Fibroblast of lung (primary cell): ENCODE measurements around the gene CES5A. TPM values are rescaled to one million over a fixed set of nuclear protein-coding genes. Genes with fewer than 3 reads are reported as not detected.
"Not testable (repeated sequence)": the region's sequence is repeated elsewhere in the genome, so short reads cannot be mapped to it uniquely, and the experiment has no call there.

Experiments
- DNase-seq, 2 donors: peaks; one replicate each; pipeline versions ENCODE4 v3.0.0 to v3.0.0-alpha.2; 2010; ENCODE audit warnings: low read depth in 2 of 2
- H2AFZ ChIP-seq: 2 replicates; pipeline ENCODE4 v1.5.1; 2012; ENCODE audit warnings: low read length, control low read depth, inconsistent platforms
- H3K27ac ChIP-seq: 2 replicates; pipeline ENCODE4 v1.5.1; 2011; ENCODE audit warnings: low read length, control low read depth; ENCODE audit not compliant: insufficient read depth
- H3K27me3 ChIP-seq: 2 replicates; pipeline ENCODE4 v1.5.1; 2011; ENCODE audit warnings: mild to moderate bottlenecking, low read length; ENCODE audit not compliant: control insufficient read depth, insufficient read depth
- H3K36me3 ChIP-seq: 2 replicates; pipeline ENCODE4 v1.5.1; 2011; ENCODE audit warnings: low read length; ENCODE audit not compliant: control insufficient read depth, insufficient read depth
- H3K4me1 ChIP-seq: 2 replicates; pipeline ENCODE4 v1.5.1; 2011; ENCODE audit warnings: low read length; ENCODE audit not compliant: control insufficient read depth, insufficient read depth; ENCODE audit errors: extremely low read depth
- H3K4me2 ChIP-seq: 2 replicates; pipeline ENCODE4 v1.5.1; 2011; ENCODE audit warnings: low read length, control low read depth; ENCODE audit not compliant: insufficient read depth; ENCODE audit errors: extremely low read depth
- H3K4me3 ChIP-seq, 4 experiments: fragments of 200-600 bp in 1 of 4; sonication (generic) in 1 of 4; replicated peaks in 1 of 4; 2 replicates each; pipeline ENCODE4 v1.5.1; 2011 to 2016; ENCODE audit warnings: low read length in 4 of 4, low read depth in 3 of 4, mild to moderate bottlenecking in 3 of 4, control low read depth in 2 of 4, inconsistent platforms in 1 of 4, mixed read lengths in 1 of 4; ENCODE audit not compliant: insufficient read depth in 1 of 4; ENCODE audit errors: control extremely low read depth in 1 of 4
- H3K79me2 ChIP-seq: 2 replicates; pipeline ENCODE4 v1.5.1; 2012; ENCODE audit warnings: mild to moderate bottlenecking, low read length, inconsistent platforms; ENCODE audit not compliant: control insufficient read depth, insufficient read depth
- H3K9ac ChIP-seq: 2 replicates; pipeline ENCODE4 v1.5.1; 2011; ENCODE audit warnings: mild to moderate bottlenecking, low read length, control low read depth; ENCODE audit not compliant: insufficient read depth
- H3K9me3 ChIP-seq: 2 replicates; pipeline ENCODE4 v1.5.1; 2012; ENCODE audit warnings: low read depth, low read length; ENCODE audit not compliant: control insufficient read depth, insufficient read depth
- H4K20me1 ChIP-seq: 2 replicates; pipeline ENCODE4 v1.5.1; 2011; ENCODE audit warnings: low read length; ENCODE audit not compliant: control insufficient read depth, insufficient read depth; ENCODE audit errors: extremely low read depth
- EZH2 ChIP-seq: IDR thresholded peaks from 2 replicates; pipeline ENCODE4 v1.5.1; 2012; ENCODE audit warnings: low read length, control low read depth, mild to moderate bottlenecking; ENCODE audit errors: missing control alignments
- polyA plus RNA-seq, 2 donors: library from polyadenylated mRNA; depleted of rRNA in 1 of 2; stranded (reverse) in 1 of 2; unstranded in 1 of 2; fragments of >200 nt; gene quantifications; 2 replicates each; pipeline ENCODE4 v1.2.1, GENCODE V29; 2011 to 2012; ENCODE audit warnings: missing spikeins in 1 of 2
- total RNA-seq: library from RNA; depleted of rRNA; stranded (reverse); fragments of >200 nt; gene quantifications from 2 replicates; pipeline ENCODE4 v1.2.1, GENCODE V29; 2014
- TF ChIP-seq, protein P1 (sequence below), 2 donors: IDR thresholded peaks in 1 of 2; conservative IDR thresholded peaks in 1 of 2; 1 replicate in 1 of 2; 2 replicates in 1 of 2; pipeline ENCODE4 v1.5.1; 2011 to 2012; ENCODE audit warnings: low read length in 2 of 2, control low read depth in 1 of 2, inconsistent platforms in 1 of 2, low read depth in 1 of 2, mild to moderate bottlenecking in 1 of 2

Gene CES5A
- total and polyA plus RNA-seq, 2 donors (not counting 1 experiment from before 2014, with no cell fraction given) = not detected

DNA sequence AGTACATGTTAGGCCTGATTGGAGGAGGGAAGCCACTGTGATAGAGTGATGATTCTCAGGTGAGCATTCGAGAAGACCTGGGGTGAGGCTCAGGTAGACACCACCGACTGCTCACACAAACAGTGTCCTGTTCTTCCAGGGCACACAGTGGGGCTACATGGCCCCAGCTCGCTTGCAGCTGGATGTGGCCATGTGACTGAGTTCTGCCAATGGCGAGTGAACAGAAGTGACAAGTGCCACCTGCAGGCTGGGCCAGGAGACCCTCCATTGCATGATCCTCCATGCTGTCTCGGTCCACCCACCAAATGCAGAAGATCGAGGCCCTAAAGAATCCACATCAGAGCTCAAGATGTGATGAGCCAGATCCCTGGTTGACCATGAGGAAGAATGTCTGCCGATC lies 6.2 kb downstream of the CES5A start:
- Histone ChIP-seq H3K4me3 (no peak overlapping the region), H2AFZ (no peak overlapping the region), H3K27ac (no peak overlapping the region), H3K36me3 (no peaks in the 10 kb centered on the region), H3K4me1 (no peaks in the 10 kb centered on the region), H4K20me1 (no peaks in the 10 kb centered on the region), H3K9ac (no peak overlapping the region), H3K9me3 (no peaks in the 10 kb centered on the region), H3K79me2 (no peaks in the 10 kb centered on the region), H3K27me3 (no peaks in the 10 kb centered on the region), H3K4me2 (no peak overlapping the region)
- DNase-seq = no peak
- no peak for TF ChIP-seq EZH2
- TF ChIP-seq, protein P1, sequence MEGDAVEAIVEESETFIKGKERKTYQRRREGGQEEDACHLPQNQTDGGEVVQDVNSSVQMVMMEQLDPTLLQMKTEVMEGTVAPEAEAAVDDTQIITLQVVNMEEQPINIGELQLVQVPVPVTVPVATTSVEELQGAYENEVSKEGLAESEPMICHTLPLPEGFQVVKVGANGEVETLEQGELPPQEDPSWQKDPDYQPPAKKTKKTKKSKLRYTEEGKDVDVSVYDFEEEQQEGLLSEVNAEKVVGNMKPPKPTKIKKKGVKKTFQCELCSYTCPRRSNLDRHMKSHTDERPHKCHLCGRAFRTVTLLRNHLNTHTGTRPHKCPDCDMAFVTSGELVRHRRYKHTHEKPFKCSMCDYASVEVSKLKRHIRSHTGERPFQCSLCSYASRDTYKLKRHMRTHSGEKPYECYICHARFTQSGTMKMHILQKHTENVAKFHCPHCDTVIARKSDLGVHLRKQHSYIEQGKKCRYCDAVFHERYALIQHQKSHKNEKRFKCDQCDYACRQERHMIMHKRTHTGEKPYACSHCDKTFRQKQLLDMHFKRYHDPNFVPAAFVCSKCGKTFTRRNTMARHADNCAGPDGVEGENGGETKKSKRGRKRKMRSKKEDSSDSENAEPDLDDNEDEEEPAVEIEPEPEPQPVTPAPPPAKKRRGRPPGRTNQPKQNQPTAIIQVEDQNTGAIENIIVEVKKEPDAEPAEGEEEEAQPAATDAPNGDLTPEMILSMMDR (conservative IDR thresholded peaks at IDR 0.05 in 1 of 2, IDR thresholded peaks at IDR 0.05 in 1 of 2; ENCODE audit: low read depth in 1 of 2, low read length in 2 of 2) = no peak

DNA sequence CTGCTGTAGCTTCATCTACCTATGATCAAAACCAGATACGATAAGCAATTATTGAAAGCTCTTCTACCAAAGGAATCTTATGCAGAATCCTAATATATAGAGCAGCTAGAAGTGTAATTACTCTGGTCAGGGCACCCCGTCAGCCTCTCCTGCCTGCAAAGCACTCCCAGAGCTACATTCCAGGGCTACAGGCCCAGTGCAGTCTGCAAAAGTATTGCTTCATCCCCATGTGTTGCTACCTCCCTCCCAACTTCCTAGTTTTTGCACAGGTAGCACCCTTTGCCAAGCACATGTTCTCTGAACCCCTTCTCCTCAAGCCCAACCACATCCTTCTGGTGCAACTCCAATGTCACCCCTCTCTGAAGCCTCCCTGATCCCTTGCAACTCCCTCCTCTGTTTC lies 7.0 kb downstream of the CES5A start:
- Histone ChIP-seq H4K20me1 (no peaks in the 10 kb centered on the region), H3K27ac (no peak overlapping the region), H3K4me3 (no peak overlapping the region), H3K27me3 (no peaks in the 10 kb centered on the region), H3K9me3 (no peaks in the 10 kb centered on the region), H3K36me3 (no peaks in the 10 kb centered on the region), H2AFZ (no peak overlapping the region), H3K4me1 (no peaks in the 10 kb centered on the region), H3K9ac (no peak overlapping the region), H3K79me2 (no peaks in the 10 kb centered on the region), H3K4me2 (no peak overlapping the region)
- TF ChIP-seq, protein P1 (conservative IDR thresholded peaks at IDR 0.05 in 1 of 2, IDR thresholded peaks at IDR 0.05 in 1 of 2; ENCODE audit: low read depth in 1 of 2, low read length in 2 of 2) = no peak
- no peak for DNase-seq

DNA sequence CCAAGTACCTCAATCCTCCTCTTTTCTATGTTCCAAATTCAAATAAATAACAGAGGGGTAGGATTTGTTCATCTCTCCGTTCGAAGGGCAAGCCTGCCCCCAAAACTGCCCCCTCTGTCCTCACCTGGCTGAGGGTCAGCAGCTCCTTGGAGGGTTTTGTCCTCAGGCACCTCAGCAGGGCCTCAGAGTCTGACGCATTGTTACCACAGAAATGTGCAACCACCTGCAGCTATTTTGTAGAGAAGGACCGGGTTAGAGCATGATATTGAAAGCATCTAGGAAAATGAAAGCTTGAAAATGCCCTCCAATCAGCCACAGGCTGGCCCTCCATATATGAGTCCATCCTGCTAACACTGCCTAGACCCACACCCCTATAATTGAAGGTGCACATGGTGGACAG lies 13.9 kb downstream of the CES5A start:
- H2AFZ ChIP-seq = no peak overlapping the region
- DNase-seq = no peak
- H3K4me2 ChIP-seq = no peak overlapping the region
- H3K79me2 ChIP-seq = no peaks in the 10 kb centered on the region
- H3K4me1 ChIP-seq = no peaks in the 10 kb centered on the region
- H3K27ac ChIP-seq = no peak overlapping the region
- H3K9ac ChIP-seq = no peak overlapping the region
- no peak for TF ChIP-seq EZH2
- TF ChIP-seq, protein P1 (conservative IDR thresholded peaks at IDR 0.05 in 1 of 2, IDR thresholded peaks at IDR 0.05 in 1 of 2; ENCODE audit: low read depth in 1 of 2, low read length in 2 of 2) = no peak
- no peaks in the 10 kb centered on the region for H3K36me3 ChIP-seq
- peaks cover 2% of the 10 kb centered on the region for H4K20me1 ChIP-seq
- no peak overlapping the region for H3K4me3 ChIP-seq
- H3K9me3 ChIP-seq = no peaks in the 10 kb centered on the region
- no peaks in the 10 kb centered on the region for H3K27me3 ChIP-seq

DNA sequence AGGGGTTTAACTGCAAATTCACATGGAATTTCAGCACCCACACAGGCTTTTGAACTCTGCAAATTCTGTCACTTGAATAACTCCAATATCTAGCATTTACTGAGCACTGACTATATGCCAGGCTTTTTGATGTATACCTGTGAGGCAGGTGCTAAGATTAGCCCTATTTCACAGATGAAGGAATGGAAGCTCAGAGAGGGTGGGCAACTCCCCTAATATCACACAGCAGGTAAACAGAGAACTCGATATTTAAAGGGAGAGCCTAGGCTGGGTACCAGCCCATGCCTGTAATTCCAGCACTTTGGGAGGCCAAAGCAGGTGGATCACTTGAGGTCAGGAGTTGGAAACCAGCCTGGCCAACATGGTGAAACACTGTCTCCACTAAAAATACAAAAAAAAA lies 17.5 kb downstream of the CES5A start:
- H3K36me3 ChIP-seq, H3K4me3 ChIP-seq, H3K9ac ChIP-seq, H3K27me3 ChIP-seq, H3K4me1 ChIP-seq, H4K20me1 ChIP-seq, H3K9me3 ChIP-seq, H3K4me2 ChIP-seq, H3K27ac ChIP-seq, H2AFZ ChIP-seq, DNase-seq, H3K79me2 ChIP-seq: not testable (repeated sequence)
